NCI-H774 (cell line): ENCODE measurements around the gene TTYH1.
"Not testable (repeated sequence)": the region's sequence is repeated elsewhere in the genome, so short reads cannot be mapped to it uniquely, and the experiment has no call there.

Experiments
- DNase-seq: peaks from one replicate; lab custom pipeline; 2025; lab: John Stamatoyannopoulos, UW

TTYH1 gene

GRCh38 chr19:54461210-54461609 lies 45.9 kb downstream of the TTYH1 start:
- no peak for DNase-seq

- no peak for DNase-seq
Observed at GRCh38 chr19:54461613-54462012, 46.3 kb downstream of the TTYH1 start.

- no peak for DNase-seq
Observed at GRCh38 chr19:54462047-54462654, 46.9 kb downstream of the TTYH1 start.

GRCh38 chr19:54462655-54463530 lies 47.6 kb downstream of the TTYH1 start:
- DNase-seq = peak; percentile 42

GRCh38 chr19:54463531-54464043 lies 48.3 kb downstream of the TTYH1 start, which contains the start of gene LENG9:
Gene LENG9 (minus strand): TSS chr19:54463778. CDS start chr19:54463526, 252 bp downstream.
- DNase-seq = peak; percentile 99

- peak; percentile 99 for DNase-seq
Observed at GRCh38 chr19:54464044-54464629, 48.9 kb downstream of the TTYH1 start.

- peak; percentile 84 for DNase-seq
Observed at GRCh38 chr19:54464630-54465425, 49.6 kb downstream of the TTYH1 start.

- DNase-seq = no peak
Observed at GRCh38 chr19:54465426-54466109, 50.3 kb downstream of the TTYH1 start.

- DNase-seq = not testable (repeated sequence)
Observed at GRCh38 chr19:54466110-54466480, 50.8 kb downstream of the TTYH1 start.

- DNase-seq = no peak
Observed at GRCh38 chr19:54469496-54469934, 54.3 kb downstream of the TTYH1 start.

- DNase-seq = no peak
Observed at GRCh38 chr19:54470276-54470887, 55.1 kb downstream of the TTYH1 start.

GRCh38 chr19:54470991-54471782 lies 55.9 kb downstream of the TTYH1 start:
- DNase-seq = no peak

GRCh38 chr19:54473071-54473891 lies 58.0 kb downstream of the TTYH1 start, which contains the start of gene CDC42EP5:
Gene CDC42EP5 (minus strand): TSS chr19:54473296. CDS start chr19:54465547, 7,749 bp downstream.
- no peak for DNase-seq

- DNase-seq = no peak
Observed at GRCh38 chr19:54473892-54474372, 58.7 kb downstream of the TTYH1 start.

GRCh38 chr19:54475706-54476105 lies 60.4 kb downstream of the TTYH1 start:
- DNase-seq = no peak

GRCh38 chr19:54477650-54478049 lies 62.4 kb downstream of the TTYH1 start:
- no peak for DNase-seq

GRCh38 chr19:54478677-54479266 lies 63.5 kb downstream of the TTYH1 start:
- DNase-seq = no peak

- no peak for DNase-seq
Observed at GRCh38 chr19:54480051-54480450, 64.8 kb downstream of the TTYH1 start.
